ENCODE measurements around the gene ZGPAT.

The ZGPAT gene

GRCh38 chr20:63748070-63748933, 40.5 kb downstream of the ZGPAT start:
- TF ChIP-seq CTCF (conservative IDR thresholded peaks at IDR 0.05) = no peak
- no peak overlapping the region for H3K27ac ChIP-seq

GRCh38 chr20:63748934-63749270, 41.1 kb downstream of the ZGPAT start:
- TF ChIP-seq CTCF (conservative IDR thresholded peaks at IDR 0.05) = no peak

GRCh38 chr20:63749597-63750508, 42.0 kb downstream of the ZGPAT start:
- no peak for TF ChIP-seq CTCF (conservative IDR thresholded peaks at IDR 0.05)
- no peak overlapping the region for H3K27ac ChIP-seq

More at GRCh38 chr20:63748934-63749270, 41.1 kb downstream of the ZGPAT start:
- no peak overlapping the region for H3K27ac ChIP-seq

- no peak overlapping the region for H3K27ac ChIP-seq
- no peak for TF ChIP-seq CTCF (conservative IDR thresholded peaks at IDR 0.05)
Measured at GRCh38 chr20:63750807-63751470, 43.1 kb downstream of the ZGPAT start.

GRCh38 chr20:63751471-63752271, 43.8 kb downstream of the ZGPAT start:
- no peak for TF ChIP-seq CTCF (conservative IDR thresholded peaks at IDR 0.05)
- no peak overlapping the region for H3K27ac ChIP-seq

GRCh38 chr20:63752411-63753101, 44.7 kb downstream of the ZGPAT start:
- no peak for TF ChIP-seq CTCF (conservative IDR thresholded peaks at IDR 0.05)
- no peak overlapping the region for H3K27ac ChIP-seq
